ENCODE measurements around the gene MNAT1.
"Not testable (repeated sequence)": the region's sequence is repeated elsewhere in the genome, so short reads cannot be mapped to it uniquely, and the experiment has no call there.

MNAT1 gene

GRCh38 chr14:60738843-60739508, 4.4 kb downstream of the MNAT1 start:
- DNase-seq (ENCODE audit: low spot score), result no peak

DNA sequence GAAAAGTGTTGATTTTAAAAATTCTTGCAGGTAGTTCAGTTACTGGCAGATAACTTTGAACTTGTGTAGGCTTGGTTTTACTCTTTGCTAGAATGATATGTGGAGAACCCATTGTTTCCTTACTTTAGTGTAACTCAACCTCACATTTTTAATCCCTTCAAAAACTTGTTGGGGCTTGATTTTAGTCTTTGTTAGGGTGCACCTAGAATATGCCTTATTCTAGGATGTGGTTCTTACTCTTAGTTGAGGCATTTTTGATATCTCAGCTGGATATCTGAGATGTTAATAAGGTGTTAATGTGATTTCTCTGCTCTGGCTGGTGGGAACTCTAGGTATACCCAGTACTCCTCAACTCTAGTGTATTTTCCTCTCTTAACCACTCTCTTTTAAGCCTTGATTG, 10.0 kb downstream of the MNAT1 start:
- no peak for DNase-seq (ENCODE audit: low spot score)

DNA sequence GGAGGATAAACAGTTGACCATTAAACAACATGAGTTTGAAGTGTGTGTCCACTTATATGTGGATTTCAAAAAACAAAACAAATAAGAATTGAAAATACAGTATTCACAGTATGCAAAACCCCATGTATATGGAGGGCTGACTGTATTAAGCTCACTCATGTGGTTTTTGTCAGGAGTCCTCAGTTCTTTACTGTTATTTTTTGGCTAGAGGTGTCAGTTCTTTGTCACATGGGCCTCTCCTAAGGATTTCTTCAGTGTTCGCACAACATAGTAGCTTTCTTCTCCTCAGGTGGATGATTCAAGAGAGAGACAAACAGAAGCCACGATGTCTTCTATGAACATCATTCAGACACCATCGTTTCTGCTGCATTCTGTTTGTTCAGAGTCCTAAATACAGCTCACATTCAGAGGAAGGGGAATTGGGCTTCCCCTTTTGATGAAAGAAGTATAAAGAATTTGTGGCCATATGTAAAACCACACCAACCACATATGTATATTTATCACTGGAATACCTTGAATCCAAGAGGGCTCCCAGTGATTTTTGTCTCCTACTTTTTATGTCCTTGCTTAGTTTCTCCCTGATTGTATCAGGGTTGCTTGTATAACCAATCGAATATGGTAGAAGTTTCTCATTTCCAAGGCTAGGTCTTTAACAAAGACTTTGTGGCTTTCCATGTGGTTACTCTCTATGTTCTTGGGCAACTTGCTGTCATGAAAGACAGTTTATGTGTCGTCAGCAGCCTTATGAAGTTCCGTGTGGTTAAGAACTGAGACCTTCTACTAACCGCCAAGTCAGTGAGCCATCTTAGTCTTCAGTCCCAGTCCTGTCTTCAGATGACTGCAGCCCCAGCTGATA, 18.9 kb downstream of the MNAT1 start:
- no peak for DNase-seq (ENCODE audit: low spot score)

DNA sequence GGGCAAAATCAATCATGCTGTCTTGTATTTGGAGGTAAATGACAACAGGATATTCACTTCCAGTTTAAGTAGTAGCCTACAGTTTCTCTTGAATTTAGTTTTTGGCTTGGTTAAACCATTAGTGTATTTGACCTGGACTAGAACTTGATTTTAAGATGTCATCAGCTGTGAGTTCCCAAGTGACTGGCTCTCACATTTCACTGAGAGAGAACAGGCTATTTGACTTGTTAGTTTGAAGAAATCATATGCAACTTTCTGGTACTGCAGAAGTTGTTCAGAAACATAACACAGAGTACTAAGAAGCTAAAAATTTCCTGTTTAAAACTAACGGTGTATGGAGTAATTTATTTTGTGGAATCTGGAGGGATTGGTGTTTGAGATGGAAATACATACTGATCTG, 22.3 kb downstream of the MNAT1 start:
- no peak for DNase-seq (ENCODE audit: low spot score)

DNA sequence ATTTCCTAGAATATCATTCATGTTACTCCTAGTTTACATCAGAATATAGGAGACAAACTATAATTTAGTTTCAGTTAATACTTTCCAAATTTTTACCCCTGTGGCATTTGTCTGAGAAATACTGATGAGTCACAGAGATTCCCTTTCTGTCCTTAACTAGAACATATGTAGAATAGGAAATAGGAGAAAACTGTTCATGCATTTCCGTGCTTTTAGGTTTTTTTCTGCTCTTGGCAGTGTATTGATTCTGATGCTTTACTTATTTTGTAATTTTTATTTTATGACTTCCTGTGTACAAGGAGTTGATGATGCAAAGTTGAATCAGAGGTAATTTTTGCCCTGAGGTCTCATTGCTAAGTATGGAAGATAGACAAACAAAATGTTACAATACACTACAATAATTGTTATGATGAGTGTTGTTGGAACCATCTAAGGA, 23.0 kb downstream of the MNAT1 start:
- peak; percentile 28 for DNase-seq (ENCODE audit: low spot score)

DNA sequence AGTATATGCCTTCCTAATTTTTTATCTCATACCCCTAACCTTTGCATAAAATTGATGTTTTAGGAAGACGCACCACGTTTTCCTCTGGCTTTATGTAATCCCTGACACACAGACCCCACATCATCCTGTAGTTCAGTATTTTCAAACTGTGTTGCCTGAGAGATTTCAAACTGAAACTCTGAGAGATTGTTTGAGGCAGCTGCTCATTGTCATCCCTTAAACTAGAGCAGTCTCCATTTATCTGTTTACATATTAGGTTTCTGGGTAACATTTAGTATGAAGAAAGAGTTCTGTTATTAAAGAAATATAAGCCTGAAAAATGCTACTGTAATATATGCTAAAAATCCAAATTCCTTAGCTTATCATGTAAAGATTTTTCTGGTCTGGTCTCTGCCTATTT, 24.3 kb downstream of the MNAT1 start:
- no peak for DNase-seq (ENCODE audit: low spot score)

DNA sequence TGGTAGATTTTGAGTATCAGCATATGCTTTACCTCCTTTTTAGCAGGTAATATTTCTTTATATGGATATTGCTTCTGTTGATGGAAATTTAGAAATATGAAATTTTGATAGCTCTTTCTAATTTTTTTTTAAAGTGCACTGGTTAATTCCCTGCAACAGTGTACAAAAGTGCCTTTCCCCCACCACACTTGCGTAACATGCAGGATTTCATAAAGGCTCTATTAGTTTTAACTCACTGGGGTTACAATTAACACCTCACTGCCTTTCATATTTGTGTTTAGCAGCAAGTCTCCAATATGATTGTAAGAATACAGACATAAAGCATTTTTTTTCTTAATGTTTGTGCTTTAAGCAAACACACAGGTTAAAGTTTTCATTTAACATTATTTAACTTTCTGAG, 25.6 kb downstream of the MNAT1 start:
- DNase-seq (ENCODE audit: low spot score), result no peak

GRCh38 chr14:60760644-60761364, 26.2 kb downstream of the MNAT1 start:
- no peak for DNase-seq (ENCODE audit: low spot score)

GRCh38 chr14:60768602-60769001, 34.0 kb downstream of the MNAT1 start:
- peak; percentile 28 for DNase-seq (ENCODE audit: low spot score)

GRCh38 chr14:60771117-60771516, 36.6 kb downstream of the MNAT1 start:
- no peak for DNase-seq (ENCODE audit: low spot score)

DNA sequence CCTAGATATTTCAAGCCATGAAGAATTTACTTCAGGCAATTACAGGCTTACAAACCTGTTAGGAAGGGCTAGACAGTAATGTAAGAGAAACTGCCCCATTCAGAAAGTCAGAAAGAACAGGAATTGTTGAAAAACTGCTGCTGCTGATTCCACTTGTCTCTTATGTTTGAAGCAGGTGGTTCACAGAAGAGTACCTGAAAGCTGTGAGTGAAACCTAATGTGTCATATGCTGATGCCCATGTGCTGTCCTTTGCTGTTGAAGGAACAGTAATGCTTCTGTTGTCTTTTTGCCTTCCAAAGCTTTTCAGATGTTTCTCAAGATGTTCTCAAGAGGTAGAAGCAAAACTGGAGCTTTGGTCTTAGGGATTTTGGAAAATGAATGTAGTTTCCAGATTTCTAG, 39.0 kb downstream of the MNAT1 start:
- DNase-seq (ENCODE audit: low spot score), result no peak

DNA sequence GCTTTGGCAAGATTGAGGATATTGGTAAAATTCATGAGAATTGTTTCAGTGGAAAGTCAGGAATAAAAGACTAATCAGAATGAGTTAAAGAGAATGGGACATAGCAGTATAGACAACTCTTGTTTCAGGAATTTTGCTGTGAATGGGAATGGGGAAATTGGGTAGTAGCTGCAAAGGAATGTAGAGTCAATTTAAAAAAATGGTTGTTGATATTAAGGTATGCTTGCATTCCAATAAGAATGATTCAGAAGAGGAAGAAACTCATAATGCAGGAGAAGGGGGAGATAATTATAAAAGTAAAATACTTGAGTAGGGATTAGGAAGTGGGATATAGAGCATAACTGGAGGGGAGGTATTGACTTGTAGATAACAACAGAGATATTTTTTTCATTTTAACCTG, 40.7 kb downstream of the MNAT1 start:
- no peak for DNase-seq (ENCODE audit: low spot score)

DNA sequence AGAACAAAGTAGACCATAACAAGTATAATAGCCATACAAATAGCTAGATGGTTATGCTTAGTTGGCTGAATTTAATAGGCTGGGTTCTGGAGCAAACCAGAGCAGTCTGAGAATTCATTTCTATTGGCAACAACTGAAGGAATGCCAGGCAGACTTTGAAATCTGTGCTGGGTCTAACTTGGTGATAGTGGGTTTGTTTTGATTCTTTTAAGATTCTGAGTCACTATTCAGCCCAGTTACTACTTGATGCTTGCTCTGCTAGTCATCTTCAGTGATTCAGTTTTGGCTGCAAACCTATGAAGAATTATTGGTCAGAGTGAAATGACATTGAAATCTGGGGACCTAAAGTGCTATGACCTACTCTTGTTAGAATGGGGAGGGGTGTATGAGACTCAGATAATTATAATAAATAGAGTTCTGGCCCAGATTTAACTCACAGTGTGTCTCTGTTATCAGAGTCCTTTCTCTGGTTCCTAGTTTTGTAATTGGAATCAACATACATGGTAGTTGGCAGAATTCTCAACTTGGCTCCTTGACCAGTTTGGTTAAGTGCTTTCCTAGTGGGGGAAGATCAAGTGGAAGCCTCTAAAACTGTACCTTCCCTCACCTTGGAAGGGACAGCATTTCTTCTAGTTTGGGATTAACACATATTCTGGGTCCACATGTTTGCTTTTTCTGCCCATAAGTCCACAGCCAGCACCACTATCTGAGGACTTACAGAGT, 43.5 kb downstream of the MNAT1 start:
- DNase-seq (ENCODE audit: low spot score), result peak; percentile 71

DNA sequence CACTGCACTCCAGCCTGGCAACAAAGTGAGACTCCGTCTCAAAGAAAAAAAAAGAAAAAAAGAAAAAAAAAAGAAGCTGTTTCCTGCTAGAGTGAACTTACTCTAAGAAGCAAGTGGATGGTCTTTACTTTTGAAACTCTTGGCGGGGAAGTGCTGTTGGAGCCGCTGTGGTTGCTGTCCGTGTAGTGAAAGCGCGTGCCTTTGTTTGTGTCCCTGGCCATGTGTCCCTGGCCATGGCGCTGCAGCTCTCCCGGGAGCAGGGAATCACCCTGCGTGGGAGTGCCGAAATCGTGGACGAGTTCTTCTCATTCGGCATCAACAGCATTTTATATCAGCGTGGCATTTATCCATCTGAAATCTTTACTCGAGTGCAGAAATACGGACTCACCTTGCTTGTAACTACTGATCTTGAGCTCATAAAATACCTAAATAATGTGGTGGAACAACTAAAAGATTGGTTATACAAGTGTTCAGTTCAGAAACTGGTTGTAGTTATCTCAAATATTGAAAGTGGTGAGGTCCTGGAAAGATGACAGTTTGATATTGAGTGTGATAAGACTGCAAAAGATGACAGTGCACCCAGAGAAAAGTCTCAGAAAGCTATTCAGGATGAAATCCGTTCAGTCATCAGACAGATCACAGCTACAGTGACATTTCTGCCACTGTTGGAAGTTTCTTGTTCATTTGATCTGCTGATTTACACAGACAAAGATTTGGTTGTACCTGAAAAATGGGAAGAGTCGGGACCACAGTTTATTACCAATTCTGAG, 45.4 kb downstream of the MNAT1 start:
- not testable (repeated sequence) for DNase-seq (ENCODE audit: low spot score)

DNA sequence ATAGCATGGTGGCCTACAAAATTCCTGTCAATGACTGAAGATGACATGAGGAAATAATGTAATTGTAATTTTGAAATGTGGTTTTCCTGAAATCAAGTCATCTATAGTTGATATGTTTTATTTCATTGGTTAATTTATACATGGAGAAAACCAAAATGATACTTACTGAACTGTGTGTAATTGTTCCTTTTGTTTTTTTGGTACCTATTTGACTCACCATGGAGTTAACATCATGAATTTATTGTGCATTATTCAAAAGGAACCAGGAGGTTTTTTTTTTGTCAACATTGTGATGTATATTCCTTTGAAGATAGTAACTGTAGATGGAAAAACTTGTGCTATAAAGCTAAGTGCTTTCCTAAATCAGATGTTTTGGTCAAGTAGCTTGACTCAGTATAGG, 46.0 kb downstream of the MNAT1 start:
- not testable (repeated sequence) for DNase-seq (ENCODE audit: low spot score)

- no peak for DNase-seq (ENCODE audit: low spot score)
Observed at GRCh38 chr14:60786905-60787304, 52.3 kb downstream of the MNAT1 start.

GRCh38 chr14:60789656-60790055, 55.1 kb downstream of the MNAT1 start:
- DNase-seq (ENCODE audit: low spot score), result no peak

GRCh38 chr14:60790850-60791249, 56.3 kb downstream of the MNAT1 start:
- DNase-seq (ENCODE audit: low spot score), result no peak

- DNase-seq (ENCODE audit: low spot score), result no peak
Observed at GRCh38 chr14:60796434-60796833, 61.9 kb downstream of the MNAT1 start.

DNA sequence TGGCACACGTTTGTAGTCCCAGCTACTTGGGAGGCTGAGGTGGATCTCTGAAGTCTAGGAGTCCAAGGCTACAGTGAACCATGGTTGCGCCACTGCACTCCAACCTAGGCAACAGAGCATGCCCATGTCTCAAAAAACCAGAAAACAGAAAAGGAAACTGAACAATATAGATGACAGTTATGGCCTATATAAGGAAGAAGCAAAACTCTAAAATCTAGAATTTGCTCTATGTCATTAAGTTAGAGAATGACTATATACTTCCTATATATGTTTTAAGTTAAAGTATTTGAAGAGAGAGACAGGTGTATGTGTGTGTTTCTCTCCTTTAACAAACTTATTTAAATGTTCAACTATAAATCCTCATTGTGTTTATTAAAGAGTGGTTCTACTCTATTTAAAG, 65.8 kb downstream of the MNAT1 start:
- no peak for DNase-seq (ENCODE audit: low spot score)

GRCh38 chr14:60803871-60804270, 69.3 kb downstream of the MNAT1 start:
- DNase-seq (ENCODE audit: low spot score), result no peak
